Measurements from ENCODE around the gene ZNF132. TPM values are rescaled to one million over a fixed set of nuclear protein-coding genes. Genes with fewer than 3 reads are reported as not detected.
"Not testable (repeated sequence)": the region's sequence is repeated elsewhere in the genome, so short reads cannot be mapped to it uniquely, and the experiment has no call there.

The ZNF132 gene
- total RNA-seq, 1 donor from 2014 or later, result 7.0 TPM

DNA sequence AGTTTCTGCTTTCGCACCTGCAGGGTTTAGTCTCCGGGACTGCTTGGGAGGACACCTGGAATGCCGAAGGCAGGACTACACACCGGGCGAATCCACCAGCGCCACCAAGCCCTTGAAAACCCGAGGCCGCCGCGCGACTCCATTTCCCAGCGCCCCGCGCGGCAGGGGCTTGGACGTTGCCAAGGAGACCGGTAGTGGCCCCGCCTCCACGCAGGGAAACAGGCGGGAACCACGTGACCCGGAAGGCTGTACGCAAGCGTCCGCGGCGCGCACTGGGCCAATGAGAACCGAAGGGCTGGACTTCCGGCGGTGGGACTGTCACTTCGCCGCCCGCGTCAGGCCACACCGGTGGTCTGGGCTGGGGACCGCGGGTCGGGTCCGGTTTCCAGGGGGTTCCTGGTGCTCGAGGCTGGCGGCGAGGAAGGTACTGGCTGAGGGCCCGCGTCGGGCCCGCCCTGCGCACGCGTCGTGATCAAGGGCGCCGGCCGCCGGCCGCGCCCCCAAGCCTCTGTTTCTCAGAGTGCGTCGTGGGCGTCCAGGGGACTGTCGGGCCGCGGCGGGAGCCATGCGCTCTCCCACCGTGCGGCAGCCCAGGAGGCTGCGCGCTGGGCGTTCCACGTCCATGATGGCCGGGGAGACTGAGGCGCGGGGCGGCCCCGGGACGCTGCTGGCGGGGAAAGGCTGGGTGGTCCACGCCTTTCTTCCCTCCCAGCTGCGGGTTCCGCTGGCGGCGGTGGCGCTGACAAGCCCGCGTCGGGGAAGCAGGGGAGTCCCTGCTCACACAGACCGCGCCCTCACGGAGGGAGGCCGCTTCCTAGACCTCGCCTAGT, 27.0 kb upstream of the ZNF132 start, which contains the start of gene ZNF324:
TSS of gene ZNF324 (plus strand) at position 321 of the 830 bp plus-strand sequence. CDS start 2,106 bp downstream, outside the sequence.
- DNase-seq, result peak; percentile 99

DNA sequence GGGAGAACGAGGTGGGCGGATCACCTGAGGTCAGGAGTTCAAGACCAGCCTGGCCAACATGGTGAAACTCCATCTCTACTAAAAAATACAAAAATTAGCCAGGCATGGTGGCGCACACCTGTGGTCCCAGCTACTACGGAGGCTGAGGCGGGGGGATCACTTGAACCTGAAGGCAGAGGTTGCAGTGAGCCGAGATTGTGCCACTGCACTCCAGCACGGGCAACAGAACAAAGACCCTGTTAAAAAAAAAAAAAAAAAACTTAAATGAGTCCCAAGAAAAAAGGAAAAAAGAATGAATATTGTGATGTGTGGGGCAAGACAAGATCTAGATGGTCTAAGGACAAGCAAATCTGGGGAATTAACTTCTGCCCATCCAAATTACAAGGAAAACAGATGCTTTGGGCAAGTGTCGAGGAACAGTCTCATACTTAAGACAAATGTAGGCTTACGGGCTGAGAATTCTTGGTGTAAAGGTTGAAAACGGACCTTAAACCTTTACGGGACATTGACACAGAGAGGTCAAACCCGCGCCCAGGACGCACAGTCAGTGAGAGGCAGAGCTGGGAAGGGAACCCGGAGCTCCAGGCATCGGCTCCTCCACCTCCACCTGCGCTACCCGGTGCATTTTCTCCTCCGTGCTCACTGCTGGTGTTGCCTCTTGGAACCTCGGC, 26.3 kb upstream of the ZNF132 start:
- DNase-seq, result no peak

DNA sequence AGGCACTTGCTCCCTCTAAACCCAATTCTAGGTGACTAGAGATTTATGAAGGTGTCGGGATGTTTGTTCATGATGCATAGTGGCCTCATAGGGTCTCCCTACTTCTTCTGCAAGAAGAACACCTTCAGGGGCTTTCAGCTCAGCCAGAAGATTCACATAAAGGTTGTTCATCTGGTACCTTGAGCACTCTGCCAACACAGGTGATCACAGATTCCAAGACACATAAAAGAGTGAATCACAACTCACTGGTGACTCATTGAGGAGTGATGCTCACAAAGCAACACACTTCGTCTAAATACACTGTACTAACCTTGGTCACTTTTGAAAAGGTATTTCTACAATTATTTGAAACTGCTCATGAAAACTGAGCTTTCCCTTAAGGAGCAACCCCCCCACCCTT, 20.1 kb upstream of the ZNF132 start:
- no peak for DNase-seq

DNA sequence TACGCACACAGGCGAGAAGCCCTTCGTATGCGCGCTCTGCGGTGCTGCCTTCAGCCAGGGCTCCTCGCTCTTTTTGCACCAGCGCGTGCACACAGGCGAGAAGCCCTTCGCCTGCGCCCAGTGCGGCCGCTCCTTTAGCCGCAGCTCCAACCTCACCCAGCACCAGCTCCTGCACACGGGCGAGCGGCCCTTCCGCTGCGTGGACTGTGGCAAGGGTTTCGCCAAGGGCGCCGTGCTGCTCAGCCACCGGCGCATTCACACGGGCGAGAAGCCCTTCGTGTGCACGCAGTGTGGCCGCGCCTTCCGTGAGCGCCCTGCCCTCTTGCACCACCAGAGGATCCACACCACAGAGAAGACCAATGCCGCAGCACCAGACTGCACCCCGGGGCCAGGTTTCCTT, 16.2 kb upstream of the ZNF132 start:
- no peak for DNase-seq

DNA sequence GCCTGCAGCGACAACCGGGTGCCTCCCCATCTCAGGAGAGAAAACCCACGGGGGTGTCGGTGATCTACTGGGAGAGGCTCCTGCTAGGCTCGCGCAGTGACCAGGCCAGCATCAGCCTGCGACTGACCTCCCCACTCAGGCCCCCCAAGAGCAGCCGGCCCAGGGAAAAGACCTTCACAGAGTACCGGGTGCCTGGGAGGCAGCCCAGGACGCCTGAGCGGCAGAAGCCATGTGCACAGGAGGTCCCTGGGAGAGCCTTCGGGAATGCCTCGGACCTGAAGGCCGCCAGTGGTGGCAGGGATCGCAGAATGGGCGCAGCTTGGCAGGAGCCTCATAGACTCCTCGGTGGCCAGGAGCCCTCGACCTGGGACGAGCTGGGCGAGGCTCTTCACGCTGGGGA, 15.4 kb upstream of the ZNF132 start:
- DNase-seq, result no peak

DNA sequence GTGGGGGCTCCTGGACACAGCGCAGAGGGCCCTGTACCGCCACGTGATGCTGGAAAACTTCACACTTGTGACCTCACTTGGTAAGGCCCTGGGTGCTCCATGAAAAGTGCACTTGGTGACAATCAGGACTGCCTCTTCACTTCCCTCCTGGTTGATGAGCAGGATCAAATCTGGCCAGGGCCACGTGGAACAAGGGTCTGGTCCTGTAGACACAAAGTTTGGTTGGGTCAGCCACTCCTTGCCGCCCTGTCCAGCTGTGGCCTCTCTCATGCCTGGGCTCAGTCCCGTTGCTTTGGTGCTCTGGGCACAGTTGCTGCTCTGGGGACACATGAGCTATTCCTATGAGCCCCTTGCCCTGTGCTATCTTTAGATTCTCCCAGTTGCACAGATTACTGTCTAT, 13.8 kb upstream of the ZNF132 start:
- no peak for DNase-seq

DNA sequence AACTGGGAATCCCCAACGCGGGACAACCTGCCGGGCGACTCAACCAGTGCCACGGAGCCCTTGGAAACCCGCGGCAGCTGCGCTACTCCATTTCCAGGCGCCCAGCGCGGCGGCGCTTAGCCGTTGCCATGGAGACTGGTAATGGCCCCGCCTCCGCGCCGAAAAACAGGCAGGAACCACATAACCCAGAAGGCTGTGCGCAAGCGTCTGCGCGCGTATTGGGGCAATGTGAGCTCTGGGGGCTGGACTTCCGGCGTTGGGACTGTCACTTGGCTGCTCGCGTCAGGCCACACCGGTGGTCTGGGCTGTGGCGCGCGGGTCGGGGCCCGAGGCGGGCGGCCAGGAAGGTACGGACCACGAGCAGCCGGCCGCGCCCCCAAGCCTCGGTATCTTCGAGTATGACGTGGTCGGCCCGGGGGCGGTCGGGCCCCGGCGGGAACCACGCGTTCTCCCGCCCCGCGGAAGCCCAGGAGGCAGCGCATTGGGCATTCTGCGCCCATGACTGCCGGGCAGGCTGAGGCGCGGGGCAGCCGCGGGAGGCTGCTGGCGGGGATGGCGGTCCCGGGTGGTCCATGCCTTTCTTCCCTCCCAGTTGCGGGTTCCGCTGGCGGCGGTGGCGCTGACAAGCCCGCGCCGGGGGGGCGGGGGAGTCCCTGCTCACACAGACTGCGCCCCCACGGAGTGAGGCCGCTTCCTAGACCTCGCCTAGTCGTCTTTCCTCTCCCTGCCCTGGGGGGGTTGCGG, 11.6 kb upstream of the ZNF132 start, which contains the start of gene ZNF324B:
TSS of gene ZNF324B (plus strand) at position 265 of the 744 bp plus-strand sequence. CDS start 2,080 bp downstream, outside the sequence.
- peak; percentile 99 for DNase-seq

DNA sequence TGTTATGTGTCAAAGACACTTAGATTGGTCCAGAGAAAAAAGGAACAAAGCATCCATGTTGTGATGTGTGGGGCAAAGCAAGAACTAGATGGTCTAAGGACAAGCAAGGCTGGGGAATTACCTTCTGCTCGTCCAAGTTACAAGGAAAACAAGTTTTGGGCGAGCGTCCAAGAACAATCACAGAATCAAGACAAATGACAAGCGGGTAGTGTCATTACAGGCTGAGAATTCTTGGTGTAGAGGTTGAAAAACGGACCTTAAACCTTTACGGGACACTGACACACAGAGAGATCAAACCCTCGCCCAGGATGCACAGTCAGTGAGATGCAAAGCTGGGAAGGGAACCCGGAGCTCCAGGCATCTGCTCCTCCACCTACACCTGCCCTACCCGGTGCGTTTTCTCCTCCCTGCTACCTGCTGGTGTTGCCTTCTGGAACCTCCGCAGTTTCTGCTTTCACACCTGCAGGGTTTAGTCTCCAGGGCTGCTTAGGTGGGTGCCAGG, 11.0 kb upstream of the ZNF132 start:
- DNase-seq, result no peak

DNA sequence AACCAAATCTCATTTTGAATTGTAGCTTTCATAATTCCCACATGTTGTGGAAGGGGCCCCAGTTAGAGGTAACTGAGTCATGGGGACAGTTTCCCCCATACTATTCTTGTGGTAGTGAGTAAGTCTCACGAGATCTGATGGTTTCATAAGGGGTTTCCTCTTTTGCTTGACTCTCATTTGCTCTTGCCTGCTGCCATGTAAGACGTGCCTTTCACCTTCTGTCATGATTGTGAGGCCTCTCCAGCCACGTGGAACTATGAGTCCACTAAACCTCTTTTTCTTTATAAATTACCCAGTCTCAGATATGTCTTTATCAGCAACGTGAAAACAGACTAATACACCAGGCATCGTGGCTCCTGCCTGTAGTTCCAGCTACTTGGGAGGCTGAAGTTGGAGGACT, 10.0 kb upstream of the ZNF132 start:
- not testable (repeated sequence) for DNase-seq

DNA sequence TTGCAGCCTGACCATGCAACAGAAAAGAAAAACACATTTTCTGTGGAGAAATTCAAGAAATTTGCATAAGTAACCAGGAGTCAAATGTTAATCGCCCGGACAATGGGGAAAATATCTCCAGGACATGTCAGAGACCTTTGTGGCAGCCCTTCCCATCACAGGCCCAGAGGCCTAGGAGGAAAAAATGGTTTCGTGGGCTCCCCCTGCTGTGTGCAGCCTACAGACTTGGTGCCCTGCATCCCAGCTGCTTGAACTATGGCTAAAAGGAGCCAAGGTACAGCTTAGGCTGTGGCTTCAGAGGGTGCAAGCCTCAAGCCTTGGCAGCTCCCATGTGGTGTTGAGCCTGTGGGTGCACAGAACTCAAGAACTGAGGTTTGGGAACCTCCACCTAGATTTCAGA, 8.9 kb upstream of the ZNF132 start:
- DNase-seq, result not testable (repeated sequence)

DNA sequence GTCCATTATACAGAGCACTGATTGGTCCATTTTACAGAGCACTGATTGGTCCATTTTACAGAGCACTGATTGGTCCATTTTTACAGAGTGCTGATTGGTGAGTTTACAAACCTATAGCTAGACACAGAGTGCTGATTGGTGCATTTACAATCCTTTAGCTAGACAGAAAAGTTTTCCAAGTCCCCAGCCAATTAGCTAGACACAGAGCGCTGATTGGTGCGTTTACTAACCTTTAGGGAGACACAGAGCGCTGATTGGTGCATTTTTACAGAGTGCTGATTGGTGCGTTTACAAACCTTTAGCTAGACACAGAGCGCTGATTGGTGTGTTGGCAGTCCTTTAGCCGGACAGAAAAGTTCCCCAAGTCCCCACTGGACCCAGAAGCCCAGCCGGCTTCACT, 3.0 kb upstream of the ZNF132 start:
- not testable (repeated sequence) for DNase-seq

DNA sequence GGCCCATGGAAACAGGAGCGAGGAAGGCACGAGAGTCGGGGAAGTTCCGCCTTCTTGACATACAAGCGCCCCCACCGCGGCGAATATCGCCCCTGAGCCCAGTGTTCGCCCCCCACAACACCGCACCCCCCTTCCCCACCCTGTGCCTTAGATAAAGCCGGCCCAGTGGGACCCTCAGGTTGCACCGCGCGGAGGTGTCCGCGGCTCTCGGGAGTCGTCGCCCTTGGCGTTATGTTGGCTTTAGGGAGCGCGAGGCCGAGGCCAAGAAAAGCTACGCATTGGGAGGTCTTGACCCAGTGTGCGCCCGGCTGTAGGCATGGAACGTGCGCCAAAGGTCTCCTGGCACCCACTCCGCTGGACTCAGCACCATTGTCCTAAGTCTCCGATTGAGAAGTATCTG, 603 bp upstream of the ZNF132 start:
- no peak for DNase-seq

DNA sequence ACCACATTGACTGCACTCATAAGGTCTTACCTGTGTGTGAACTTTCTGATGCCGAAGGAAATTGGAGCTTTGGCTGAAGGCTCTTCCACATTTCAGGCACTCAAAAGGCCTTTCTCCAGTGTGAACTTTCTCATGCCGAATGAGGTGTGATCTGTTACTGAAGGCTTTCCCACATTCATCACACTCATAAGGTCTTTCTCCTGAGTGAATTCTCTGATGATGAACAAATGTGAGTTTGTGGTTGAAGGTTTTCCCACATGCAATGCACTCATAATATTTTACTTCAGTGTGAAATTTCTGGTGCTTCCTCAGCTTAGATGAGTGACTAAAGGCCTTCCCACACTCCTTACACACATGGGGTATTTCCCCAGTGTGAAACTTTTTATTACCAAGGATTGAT, 5.7 kb downstream of the ZNF132 start:
- DNase-seq, result no peak

DNA sequence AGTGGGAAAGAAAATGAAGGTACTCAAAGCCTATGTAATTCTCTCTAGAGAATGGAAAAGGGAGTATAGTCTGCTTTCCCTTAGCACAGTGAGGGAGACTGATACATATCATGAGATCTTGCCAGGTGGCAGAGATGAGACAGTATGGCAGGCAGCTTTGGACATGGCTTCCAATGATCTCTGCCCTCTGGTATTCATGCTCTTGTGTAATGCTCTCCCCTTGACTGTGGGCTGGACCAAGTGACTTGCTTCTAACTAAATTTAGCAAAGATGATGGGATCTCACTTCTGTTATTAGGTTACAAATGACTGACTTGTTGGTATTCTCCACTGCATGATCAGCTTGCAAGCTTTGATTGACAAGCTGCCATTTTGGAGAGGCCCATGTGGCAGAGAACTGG, 10.2 kb downstream of the ZNF132 start:
- DNase-seq, result no peak

DNA sequence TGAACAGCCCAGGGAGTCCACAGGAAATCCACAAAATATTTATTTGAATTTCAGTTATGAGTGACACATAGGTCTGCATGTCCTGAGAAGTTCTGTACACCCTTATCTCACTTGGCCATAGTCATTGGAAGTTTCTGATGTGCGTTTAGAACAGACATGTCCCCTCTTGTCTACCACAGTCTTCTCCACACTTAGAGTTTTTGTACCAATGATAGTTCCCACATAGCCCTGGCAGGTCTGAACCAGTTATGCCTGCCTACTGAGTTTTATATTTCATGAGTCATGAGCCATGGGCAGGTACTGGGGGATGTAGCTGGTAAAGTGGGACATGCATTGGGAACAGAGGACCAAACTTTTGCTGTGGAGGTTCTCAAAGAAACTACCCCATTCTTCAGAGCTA, 11.3 kb downstream of the ZNF132 start:
- DNase-seq, result no peak

DNA sequence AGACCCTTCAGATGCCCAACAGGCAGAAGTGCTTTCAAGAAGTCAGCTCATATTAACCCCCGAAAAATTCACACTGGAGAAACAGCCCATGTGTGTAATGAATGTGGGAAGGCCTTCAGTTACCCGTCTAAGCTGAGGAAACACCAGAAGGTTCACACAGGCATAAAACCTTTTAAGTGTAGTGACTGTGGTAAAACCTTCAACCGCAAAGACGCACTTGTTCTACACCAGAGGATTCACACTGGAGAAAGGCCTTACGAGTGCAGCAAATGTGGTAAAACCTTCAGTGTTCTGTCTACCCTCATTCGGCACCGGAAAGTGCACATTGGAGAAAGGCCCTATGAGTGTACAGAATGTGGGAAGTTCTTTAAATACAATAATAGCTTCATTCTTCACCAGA, 22.9 kb downstream of the ZNF132 start:
- no peak for DNase-seq

DNA sequence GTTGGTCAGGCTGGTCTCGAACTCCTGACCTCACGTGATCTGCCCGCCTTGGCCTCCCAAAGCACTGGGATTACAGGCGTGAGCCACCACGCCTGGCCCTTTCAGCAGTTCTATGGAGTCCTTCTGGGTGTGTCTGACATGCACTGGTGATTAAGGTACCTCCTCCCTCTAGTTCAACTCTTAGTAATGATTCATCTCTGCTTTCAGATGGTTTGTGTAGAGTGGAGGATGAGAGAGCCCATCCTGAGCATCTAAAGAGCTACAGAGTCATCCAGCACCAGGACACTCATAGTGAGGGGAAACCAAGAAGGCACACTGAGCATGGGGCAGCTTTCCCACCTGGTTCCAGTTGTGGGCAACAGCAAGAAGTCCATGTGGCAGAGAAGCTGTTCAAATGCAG, 23.3 kb downstream of the ZNF132 start:
- no peak for DNase-seq

DNA sequence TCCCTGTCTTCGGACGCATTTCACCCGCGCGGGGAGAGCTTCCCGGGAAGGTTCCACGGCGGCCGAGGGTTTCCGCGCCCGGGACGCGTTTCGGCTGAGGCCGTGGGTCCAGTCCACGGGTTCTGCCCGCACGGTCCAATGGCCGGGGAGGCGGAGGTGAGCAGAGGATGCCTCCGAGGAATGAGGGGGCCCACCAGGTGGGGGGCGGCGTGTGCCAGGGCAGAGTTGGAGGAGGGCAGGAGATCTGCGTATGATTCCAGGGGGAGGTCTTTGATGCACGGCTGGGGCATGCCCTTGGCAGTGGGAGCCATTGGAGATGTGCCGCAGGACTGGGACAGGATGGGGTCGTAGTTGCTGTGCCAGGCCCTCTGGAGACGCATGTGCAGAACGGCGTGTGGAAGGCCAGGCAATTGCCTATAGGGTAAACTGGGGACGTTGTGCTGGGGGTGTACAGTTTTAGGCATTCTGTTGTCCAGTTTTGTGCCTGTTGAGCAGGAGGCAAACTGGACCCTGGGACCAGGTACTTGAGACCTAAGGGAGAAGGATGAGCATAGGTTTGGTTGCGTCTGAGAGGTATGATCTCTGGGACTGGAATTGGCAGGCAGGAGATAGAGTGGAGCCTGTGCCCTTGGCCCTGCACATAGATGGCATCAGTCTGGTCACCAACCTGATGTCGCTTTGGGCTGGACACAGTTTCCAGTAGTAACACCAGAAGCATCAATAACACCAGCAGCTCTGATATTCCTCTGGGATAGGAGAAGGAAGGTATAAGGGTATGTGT, 30.8 kb downstream of the ZNF132 start:
- DNase-seq, result peak; percentile 34

DNA sequence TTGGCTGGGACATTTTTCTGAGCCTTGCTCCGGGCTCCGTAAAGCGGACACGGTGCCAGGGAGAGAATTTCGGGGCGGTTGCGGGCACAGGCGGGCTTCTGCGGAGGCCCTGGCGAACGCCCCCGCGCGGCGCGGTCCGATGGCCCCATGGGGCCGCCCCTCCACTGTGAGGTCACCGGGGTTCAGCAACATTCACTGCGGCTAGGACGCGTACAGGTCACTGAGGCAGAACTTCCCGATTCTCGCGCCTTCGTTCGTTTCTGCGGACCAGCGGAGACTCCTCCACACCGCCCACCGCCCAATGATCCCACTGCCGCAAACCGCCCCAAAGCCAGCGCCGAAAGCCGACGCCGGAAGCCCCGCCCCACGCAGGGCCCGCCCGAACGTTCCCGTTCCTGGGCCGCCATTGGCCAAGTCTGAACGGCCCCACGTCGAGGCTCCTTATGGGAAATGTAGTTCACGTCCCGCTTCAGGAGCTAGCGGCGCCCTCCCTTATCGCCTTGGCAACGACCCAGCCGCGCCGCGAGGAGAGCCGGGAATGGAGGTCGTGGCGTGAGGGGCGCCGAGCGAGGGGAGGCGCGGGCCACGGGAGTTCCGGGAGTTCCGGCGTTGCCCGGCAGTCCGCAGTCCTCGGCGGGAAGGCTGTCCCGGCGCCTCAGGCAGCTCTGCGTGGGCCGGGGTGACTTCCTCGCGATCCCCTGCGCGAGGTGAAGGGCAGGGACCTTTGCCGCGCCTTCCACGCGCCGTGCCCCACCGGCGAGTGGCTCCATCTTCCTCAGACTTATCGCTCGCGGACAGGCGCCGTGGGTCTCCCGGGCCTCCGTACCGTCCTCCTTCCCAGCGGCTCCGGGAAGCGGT, 31.6 kb downstream of the ZNF132 start, which contains the start of gene ZNF584:
TSS of gene ZNF584 (plus strand) at position 498 of the 858 bp plus-strand sequence. CDS start 499 bp downstream, outside the sequence.
- peak; percentile 98 for DNase-seq

DNA sequence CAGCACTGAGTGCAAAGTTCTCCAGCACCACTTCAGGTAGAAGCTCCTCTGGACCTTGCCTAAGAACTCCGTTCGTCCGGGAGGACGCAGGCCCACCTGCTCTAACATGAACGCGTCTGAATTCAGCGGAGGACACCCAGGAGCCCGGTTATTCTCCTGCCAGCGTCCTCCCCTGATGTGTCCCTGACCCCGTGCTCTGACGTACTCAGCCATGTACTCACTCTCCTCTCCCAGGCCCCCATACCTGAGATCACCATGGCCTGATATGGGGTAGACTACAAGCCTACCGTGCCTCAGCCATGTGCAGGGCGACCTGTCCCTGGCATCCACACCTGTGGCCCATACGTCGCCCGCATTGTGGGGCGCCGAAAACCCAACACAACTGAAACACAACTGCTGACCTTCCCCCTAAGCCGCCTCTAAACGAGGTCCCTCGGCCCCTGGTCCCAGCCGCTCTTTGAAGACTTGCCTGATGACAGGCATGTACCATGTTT, 32.2 kb downstream of the ZNF132 start:
- no peak for DNase-seq

Data from tongue (tissue), 2 donors.